A549 treated with GW870086 at 1 μM for 4 hours (cell line): ENCODE data around the gene UBE2D2. TPM values are rescaled to one million over a fixed set of nuclear protein-coding genes. Genes with fewer than 3 reads are reported as not detected.

Experiments
- total RNA-seq: library from RNA; stranded (reverse); fragments of 200-300 nt; extraction: Qiagen RNA extraction; gene quantifications from 5 replicates; pipeline ENCODE4 v1.2.3, GENCODE V29; 2022; ENCODE audit warnings: low read depth

Gene UBE2D2
- total RNA-seq, result 105 to 180 TPM (median 173 TPM) in 5 replicates

GRCh38 chr5:139560752-139561654 lies at the start of gene UBE2D2:
Gene UBE2D2 (plus strand): TSS chr5:139561339. CDS start chr5:139561792, 453 bp downstream.

DNA sequence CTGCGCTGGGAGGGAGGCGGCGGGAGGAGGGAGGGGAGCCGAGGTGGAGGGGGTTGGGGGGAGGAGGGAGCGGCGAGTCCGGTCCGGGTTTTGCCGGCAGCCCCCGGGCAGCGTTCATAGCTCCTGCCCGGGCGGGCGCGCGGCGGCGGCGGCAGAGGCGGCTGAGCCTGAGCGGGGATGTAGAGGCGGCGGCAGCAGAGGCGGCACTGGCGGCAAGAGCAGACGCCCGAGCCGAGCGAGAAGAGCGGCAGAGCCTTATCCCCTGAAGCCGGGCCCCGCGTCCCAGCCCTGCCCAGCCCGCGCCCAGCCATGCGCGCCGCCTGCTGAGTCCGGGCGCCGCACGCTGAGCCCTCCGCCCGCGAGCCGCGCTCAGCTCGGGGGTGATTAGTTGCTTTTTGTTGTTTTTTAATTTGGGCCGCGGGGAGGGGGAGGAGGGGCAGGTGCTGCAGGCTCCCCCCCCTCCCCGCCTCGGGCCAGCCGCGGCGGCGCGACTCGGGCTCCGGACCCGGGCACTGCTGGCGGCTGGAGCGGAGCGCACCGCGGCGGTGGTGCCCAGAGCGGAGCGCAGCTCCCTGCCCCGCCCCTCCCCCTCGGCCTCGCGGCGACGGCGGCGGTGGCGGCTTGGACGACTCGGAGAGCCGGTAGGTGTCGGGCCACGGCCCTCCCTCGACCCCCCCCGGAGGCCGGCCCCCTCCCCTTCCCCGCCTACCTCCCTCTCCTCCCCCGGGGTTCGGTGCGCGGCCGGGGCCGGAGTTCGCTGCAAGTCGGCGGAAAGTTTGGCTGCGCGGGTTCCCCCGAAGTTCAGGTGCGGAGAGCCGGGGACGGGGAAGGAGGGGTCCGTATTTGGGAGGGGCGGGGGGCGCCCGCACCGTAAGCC lies 87.3 kb downstream of the UBE2D2 start, which contains the start of gene CXXC5:
TSS of gene CXXC5 (plus strand) at position 145 of the 877 bp plus-strand sequence. CDS start 32,175 bp downstream, outside the sequence.

Other genes with a start within 250 kb of the UBE2D2 start
- 81.2 to 92.6 TPM (median 82.0 TPM) in 5 replicates for gene PAIP2, start 219.5 kb upstream of the UBE2D2 start, total RNA-seq
- gene SLC23A1, start 178.0 kb upstream of the UBE2D2 start, total RNA-seq, result 1.3 to 1.9 TPM (median 1.4 TPM) in 5 replicates
- gene MZB1, start 171.4 kb upstream of the UBE2D2 start, total RNA-seq, result 0.10 TPM in 1 of 5 replicates, not detected in the others
- gene PROB1, start 166.2 kb upstream of the UBE2D2 start, total RNA-seq, result 0.17 to 0.31 TPM (median 0.25 TPM) in 5 replicates
- gene SPATA24, start 157.2 kb upstream of the UBE2D2 start, total RNA-seq, result 4.7 to 7.3 TPM (median 5.2 TPM) in 5 replicates
- gene DNAJC18, start 121.8 kb upstream of the UBE2D2 start, total RNA-seq, result 4.6 to 10.3 TPM (median 7.0 TPM) in 5 replicates
- gene ECSCR, start 98.6 kb upstream of the UBE2D2 start, total RNA-seq, result 0.29 TPM in 1 of 5 replicates, not detected in the others
- gene SMIM33, start 90.3 kb upstream of the UBE2D2 start, total RNA-seq, result not detected in 5 replicates
- 1.1 to 1.6 TPM (median 1.2 TPM) in 5 replicates for gene STING1, start 78.6 kb upstream of the UBE2D2 start, total RNA-seq
- 18.1 to 23.1 TPM (median 22.8 TPM) in 5 replicates for gene CXXC5, start 87.0 kb downstream of the UBE2D2 start, total RNA-seq
- 0.06 TPM in 1 of 5 replicates, not detected in the others for gene PSD2, start 234.5 kb downstream of the UBE2D2 start, total RNA-seq